Measurements from ENCODE around the gene SNAPIN. TPM values are rescaled to one million over a fixed set of nuclear protein-coding genes. Genes with fewer than 3 reads are reported as not detected.
"Not testable (repeated sequence)": the region's sequence is repeated elsewhere in the genome, so short reads cannot be mapped to it uniquely, and the experiment has no call there.

The SNAPIN gene
- total RNA-seq, 2 donors from 2014 or later = 29.3 to 33.0 TPM

GRCh38 chr1:153669606-153670005 is 11.1 kb downstream of the SNAPIN start:
- peak overlapping the region; percentile 90 to 95 for H3K9ac ChIP-seq (ENCODE audit: low read depth in 2 of 2, low read length in 2 of 2)
- peaks cover 24% of the 10 kb centered on the region for H3K36me3 ChIP-seq
- H3K27me3 ChIP-seq = no peaks in the 10 kb centered on the region
- TF ChIP-seq, protein P1, sequence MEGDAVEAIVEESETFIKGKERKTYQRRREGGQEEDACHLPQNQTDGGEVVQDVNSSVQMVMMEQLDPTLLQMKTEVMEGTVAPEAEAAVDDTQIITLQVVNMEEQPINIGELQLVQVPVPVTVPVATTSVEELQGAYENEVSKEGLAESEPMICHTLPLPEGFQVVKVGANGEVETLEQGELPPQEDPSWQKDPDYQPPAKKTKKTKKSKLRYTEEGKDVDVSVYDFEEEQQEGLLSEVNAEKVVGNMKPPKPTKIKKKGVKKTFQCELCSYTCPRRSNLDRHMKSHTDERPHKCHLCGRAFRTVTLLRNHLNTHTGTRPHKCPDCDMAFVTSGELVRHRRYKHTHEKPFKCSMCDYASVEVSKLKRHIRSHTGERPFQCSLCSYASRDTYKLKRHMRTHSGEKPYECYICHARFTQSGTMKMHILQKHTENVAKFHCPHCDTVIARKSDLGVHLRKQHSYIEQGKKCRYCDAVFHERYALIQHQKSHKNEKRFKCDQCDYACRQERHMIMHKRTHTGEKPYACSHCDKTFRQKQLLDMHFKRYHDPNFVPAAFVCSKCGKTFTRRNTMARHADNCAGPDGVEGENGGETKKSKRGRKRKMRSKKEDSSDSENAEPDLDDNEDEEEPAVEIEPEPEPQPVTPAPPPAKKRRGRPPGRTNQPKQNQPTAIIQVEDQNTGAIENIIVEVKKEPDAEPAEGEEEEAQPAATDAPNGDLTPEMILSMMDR (IDR thresholded peaks at IDR 0.05) = no peak
- intact Hi-C loops (cut with DNase I) = loop anchor here (10.0 kb wide), 2 partner anchors 95 to 315 kb away; partner anchors contain the start of gene RAB13
- H3K27ac ChIP-seq = no peak overlapping the region
- no peak for DNase-seq
- peaks cover 9% of the 10 kb centered on the region for H3K4me1 ChIP-seq
- H3K4me3 ChIP-seq = peak overlapping the region; percentile 93
- H3K9me3 ChIP-seq = no peaks in the 10 kb centered on the region

DNA sequence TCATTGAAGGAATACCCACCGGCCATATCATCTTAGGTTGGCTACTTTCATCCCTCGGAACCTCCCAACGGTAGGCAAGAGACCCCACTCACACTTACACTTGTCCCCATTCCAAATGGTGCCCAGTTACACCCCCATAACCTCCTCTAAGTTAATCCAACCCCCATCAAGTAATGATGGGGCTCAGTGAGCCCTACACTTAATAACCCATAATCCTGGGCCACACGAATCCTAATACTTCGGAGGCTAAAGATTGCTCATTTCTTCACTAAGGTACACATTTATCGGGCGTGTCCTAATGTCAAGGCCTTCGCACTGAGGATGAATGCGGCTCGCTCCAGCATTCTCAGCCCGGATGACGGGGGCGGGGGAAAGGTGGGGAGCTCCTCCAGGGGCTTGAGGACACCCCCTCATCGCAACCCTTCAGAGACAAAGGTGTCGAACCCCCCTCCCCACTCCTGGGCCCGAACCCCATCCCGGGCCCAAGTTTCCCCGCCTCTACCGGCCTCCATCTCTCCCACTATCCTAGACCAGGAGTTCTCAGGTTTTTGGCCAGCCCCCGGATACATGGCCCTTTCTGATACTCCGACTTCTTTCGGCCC is 11.9 kb downstream of the SNAPIN start:
- peak overlapping the region; percentile 90 to 95 for H3K9ac ChIP-seq (ENCODE audit: low read depth in 2 of 2, low read length in 2 of 2)
- peak overlapping the region; percentile 93 for H3K4me3 ChIP-seq
- H3K27me3 ChIP-seq = no peaks in the 10 kb centered on the region
- H3K27ac ChIP-seq = peak overlapping the region; percentile 55
- no peaks in the 10 kb centered on the region for H3K9me3 ChIP-seq
- intact Hi-C loops (cut with DNase I) = loop anchor here (10.0 kb wide), 1 partner anchor 314 kb away; the partner anchor contains the start of gene RAB13
- TF ChIP-seq, protein P1 (IDR thresholded peaks at IDR 0.05) = no peak
- H3K4me1 ChIP-seq = peaks cover 9% of the 10 kb centered on the region
- peaks cover 20% of the 10 kb centered on the region for H3K36me3 ChIP-seq
- DNase-seq = no peak

- intact Hi-C loops (cut with DNase I) = loop anchor here (10.0 kb wide), 1 partner anchor 314 kb away; the partner anchor contains the start of gene RAB13
Observed at GRCh38 chr1:153670859-153671627, 12.5 kb downstream of the SNAPIN start, which contains the start of gene ILF2. TSS of gene ILF2 (minus strand) at chr1:153670993. CDS start at chr1:153670922, 71 bp downstream.

GRCh38 chr1:153671628-153672353 is 13.3 kb downstream of the SNAPIN start:
- intact Hi-C loops (cut with DNase I) = loop anchor here (10.0 kb wide), 1 partner anchor 313 kb away; the partner anchor contains the start of gene RAB13
- peak; percentile 56 for DNase-seq
- H3K4me1 ChIP-seq, H3K9me3 ChIP-seq, H3K27me3 ChIP-seq, H3K36me3 ChIP-seq: not testable (repeated sequence)
- Histone ChIP-seq H3K4me3 (peak overlapping the region; percentile 44), H3K27ac (peak overlapping the region; percentile 81), H3K9ac (ENCODE audit: low read depth in 2 of 2, low read length in 2 of 2) (peak overlapping the region; percentile 57 to 81)

More at GRCh38 chr1:153670859-153671627, 12.5 kb downstream of the SNAPIN start, which contains the start of gene ILF2:
- Histone ChIP-seq H3K27ac (peak within 1 kb of the TSS; percentile 81), H3K9me3 (no peaks in the 10 kb centered on the region), H3K36me3 (peaks cover 13% of the 10 kb centered on the region), H3K4me3 (peak within 1 kb of the TSS; percentile 93), H3K27me3 (no peaks in the 10 kb centered on the region), H3K9ac (ENCODE audit: low read depth in 2 of 2, low read length in 2 of 2) (peak within 1 kb of the TSS; percentile 90 to 95), H3K4me1 (peaks cover 9% of the 10 kb centered on the region)
- TF ChIP-seq, protein P1 (IDR thresholded peaks at IDR 0.05) = no peak
- peak; percentile 98 for DNase-seq

DNA sequence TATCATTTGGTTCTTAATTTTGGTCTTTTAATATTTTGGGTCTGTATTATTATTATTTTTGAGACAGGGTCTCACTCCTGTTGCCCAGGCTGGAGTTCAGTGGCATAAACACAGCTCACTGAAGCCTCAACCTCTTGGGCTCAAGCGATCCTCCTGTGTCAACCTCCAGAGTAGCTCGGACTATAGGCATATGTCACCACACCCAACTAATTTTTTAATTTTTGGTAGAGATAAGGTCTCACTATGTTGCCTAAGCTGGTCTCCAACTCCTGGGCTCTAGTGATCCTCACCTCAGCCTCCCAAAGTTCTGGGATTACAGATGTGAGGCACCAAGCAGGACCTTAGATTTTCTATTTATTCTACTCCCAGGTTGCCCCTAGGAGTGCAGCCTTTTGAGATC is 15.0 kb downstream of the SNAPIN start:
- TF ChIP-seq, protein P1 (IDR thresholded peaks at IDR 0.05) = no peak
- H3K4me3 ChIP-seq = no peak overlapping the region
- intact Hi-C loops (cut with DNase I) = loop anchor here (10.0 kb wide), 1 partner anchor 311 kb away; the partner anchor contains the start of gene RAB13
- H3K9ac ChIP-seq (ENCODE audit: low read depth in 2 of 2, low read length in 2 of 2) = no peak overlapping the region
- DNase-seq = no peak
- H3K36me3 ChIP-seq = no peaks in the 10 kb centered on the region
- H3K9me3 ChIP-seq = no peaks in the 10 kb centered on the region
- H3K27ac ChIP-seq = no peak overlapping the region
- H3K4me1 ChIP-seq = peaks cover 14% of the 10 kb centered on the region
- H3K27me3 ChIP-seq = peaks cover 8% of the 10 kb centered on the region
